Left ventricle myocardium superior (tissue), 1 donor: Measurements from ENCODE around the gene SFXN2. TPM values are rescaled to one million over a fixed set of nuclear protein-coding genes. Genes with fewer than 3 reads are reported as not detected.
A peak's percentile ranks its signal among the peaks of the same experiment; 100 is the strongest.
"Not testable (repeated sequence)": the region's sequence is repeated elsewhere in the genome, so short reads cannot be mapped to it uniquely, and the experiment has no call there.

Source experiments
- ATAC-seq: fragments of 200-7000 bp; cut with Tn5 transposase; one replicate; pipeline ENCODE4 v1.9.1; 2020; ENCODE audit warnings: mild to moderate bottlenecking, moderate library complexity
- DNase-seq: peaks from one replicate; pipeline ENCODE4 v3.0.0-alpha.2; 2020
- intact Hi-C: fragments of 100-400 bp; cut with micrococcal nuclease; formaldehyde crosslinking; loops from one replicate; pipeline ENCODE4 v1.11.0; 2022
- long read RNA-seq: library from polyadenylated mRNA; unstranded; transcript quantifications from one replicate; pipeline ENCODE4 v2.0.0, GENCODE V29; 2021
- total RNA-seq: library from RNA; stranded (reverse); fragmentation: NEBNext Ultra II Directional; extraction: Animal tissue kit (Norgen Biotek cat#: 25700); gene quantifications from one replicate; pipeline ENCODE4 v1.2.1, GENCODE V29; 2021
- donor health status: DM: no; HTN: yes; CAD: no; lungs with severe emphysema.

The SFXN2 gene, protein sequence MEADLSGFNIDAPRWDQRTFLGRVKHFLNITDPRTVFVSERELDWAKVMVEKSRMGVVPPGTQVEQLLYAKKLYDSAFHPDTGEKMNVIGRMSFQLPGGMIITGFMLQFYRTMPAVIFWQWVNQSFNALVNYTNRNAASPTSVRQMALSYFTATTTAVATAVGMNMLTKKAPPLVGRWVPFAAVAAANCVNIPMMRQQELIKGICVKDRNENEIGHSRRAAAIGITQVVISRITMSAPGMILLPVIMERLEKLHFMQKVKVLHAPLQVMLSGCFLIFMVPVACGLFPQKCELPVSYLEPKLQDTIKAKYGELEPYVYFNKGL
- total RNA-seq = 1.5 TPM
- long read RNA-seq, full-length matches to known transcripts = 1 of 3 reads
- long read RNA-seq, partial matches to known transcripts = 0 of 3 reads
- long read RNA-seq, other reads (novel, unspliced or antisense) = 2 of 3 reads

DNA sequence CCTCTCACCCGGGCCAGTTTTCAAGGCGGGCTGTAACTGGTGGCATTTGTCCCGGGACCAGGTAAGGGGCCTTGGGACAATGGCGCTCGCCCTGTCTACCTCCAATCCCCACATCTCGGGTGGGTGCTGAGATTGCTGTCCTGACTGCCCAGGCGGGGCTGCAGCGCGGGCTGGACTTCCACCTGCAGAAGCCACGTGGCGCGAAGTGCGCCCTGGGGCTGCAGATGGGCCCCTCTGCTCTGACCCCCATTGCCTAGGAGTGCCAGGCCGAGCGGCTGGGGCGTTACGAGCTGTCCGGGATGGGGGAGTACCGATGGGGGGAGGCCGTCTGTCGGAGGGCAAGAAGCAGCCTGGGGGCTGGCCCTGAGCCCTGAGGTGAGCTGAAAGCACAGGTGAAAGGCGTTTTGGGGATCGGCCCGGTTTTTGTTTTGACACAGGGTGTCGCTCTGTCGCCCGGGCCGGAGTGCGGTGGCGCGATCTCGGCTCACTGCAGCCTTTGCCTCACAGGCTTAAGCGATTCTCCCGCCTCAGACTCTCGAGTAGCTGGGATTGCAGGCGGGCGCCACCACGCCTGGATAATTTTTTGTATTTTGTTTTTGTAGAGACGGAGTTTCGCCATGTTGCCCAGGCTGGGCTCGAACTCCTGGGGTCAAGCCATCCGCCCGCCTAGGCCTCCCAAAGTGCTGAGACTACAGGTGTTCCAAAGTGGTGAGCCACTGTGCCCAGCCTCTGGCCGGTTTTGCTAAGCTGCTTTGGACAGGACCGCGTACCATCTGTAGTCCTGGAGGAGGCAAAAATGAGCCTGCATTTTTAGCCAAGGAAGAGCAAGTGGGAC is at the start of gene SFXN2:
Gene SFXN2, plus strand, starts transcription at position 16 of the 835 bp plus-strand sequence. CDS start 12,001 bp downstream, outside the sequence.
- intact Hi-C loops = no loop called here
- ATAC-seq = no peak
- DNase-seq = no peak

DNA sequence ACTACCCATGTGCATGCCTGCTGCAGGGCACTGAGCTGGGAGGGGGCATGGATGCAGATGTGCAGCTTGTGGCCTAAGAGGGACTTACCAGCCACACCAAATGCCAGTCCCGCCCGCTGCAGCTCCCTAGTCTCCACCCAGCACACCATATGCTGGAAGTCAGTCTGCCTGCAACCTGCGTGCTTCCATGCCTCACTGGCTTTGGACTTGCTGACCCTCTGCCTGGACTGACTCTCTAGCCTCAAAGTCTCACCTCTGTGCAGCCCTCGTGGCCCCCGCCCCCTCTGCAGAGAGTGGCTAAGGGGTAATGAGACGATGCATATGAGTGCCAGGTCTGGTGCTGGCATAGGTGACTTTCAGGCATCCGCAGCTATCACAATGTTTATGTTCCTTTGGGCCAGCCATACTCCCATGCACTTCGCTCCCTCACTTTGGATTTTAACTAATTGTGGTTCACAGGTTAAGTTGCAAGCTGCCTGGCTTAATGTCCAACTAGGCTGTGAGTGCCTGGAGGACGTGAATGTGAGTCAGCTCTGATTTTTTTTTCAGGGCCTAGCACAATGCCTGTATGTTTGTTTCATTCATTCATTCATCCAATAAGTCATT is 48.4 kb upstream of the SFXN2 start:
- intact Hi-C loops = no loop called here
- DNase-seq (no peak), ATAC-seq (no peak)

DNA sequence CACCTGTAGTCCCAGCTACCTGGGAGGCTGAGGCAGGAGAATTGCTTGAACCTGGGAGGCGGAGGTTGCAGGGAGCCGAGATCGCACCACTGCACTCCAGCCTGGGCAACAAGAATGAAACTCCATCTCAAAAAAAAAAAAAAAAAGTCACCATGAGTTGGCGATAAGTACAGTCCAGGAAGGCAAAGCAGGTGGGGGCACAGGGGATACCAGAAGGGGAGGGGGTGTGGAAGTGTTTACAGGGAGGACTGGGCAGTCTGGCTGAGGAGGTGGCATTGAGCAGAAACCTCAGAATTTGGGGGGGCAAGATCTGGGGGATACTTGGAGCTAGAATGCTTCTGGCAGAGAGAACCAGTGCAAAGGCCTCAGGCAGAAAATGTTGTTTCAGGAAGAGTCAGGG is 47.0 kb upstream of the SFXN2 start:
- ATAC-seq, DNase-seq, intact Hi-C loops: not testable (repeated sequence)

DNA sequence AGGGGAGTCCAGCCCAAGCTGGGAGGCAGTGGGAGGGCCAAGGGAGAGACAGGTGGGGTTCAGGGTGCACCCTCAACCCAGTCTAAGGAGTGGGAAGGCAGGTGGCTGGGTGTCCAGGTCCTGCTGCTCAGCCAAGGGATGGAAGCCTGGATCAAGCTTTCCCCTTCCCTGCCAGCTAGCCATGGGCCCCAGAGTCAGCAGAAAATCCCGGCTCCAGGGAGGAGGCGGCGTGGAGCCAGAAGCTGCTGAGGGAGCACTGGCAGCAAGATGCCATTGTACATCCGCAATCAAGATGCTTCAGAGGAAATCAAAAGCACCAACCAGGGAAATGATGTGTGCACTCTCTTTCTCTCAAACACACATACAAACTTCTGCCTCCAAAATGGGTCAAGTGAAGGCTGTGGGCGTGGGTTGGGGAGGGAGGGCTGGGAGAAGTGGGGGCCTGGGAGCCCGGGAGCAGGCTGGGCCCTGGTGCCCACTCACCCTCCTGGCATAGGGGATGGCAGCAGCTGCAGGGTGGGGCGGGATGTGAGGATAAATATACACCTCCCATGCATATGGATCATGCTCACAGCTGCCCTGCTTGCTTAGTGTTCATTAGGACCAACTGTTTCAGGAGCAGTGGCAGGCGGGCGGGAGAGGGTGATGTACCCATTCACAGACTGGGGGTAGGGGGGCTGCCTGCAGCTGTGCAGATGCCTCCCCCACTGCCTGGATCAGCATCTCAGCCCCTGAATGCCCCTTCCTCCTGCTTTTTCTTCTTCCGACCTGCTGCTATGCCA is 45.9 kb upstream of the SFXN2 start:
- ATAC-seq (no peak), DNase-seq (no peak)
- intact Hi-C loops = no loop called here

DNA sequence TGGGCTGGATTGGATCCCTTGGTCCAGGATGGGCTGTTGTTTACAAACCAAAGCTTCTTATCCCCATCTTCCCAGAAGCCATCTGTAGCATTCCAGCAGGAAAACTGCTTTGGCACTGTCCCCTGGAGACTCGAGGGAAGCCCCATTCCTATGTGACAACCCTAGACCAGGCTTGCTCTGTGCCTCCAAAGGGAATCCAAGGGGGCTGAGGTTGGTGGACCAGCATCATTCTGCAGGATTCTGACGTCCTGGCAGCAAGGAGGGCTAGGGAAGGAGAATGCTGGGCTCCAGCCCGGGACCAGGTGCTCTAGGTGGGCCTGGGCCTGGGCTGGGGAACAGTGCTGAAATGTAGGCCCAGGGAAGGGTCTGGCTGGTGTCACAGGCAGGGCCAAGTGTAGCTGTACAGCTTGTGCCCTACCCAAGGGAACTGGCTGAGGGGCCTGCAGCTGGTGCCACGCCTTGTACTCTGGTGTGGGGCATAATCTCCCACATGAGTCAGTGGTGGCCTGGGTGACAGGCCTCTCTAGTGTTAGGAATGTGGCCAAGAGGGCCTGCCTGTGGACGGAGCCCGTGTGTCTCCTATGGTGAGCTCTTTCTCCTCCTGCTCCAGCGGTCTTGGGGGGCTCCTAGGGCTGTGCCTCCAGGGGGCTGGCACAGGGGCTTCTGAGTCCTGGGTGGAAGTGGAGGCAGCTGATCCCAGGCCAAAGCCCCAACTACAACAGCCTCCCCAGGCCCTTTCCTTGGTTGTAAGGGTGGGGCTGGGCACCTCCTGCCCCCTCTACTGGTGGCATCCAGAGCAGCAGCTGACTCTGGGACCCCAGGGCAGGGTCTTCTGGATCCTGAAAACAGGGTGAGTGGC is 45.0 kb upstream of the SFXN2 start:
- DNase-seq = peak; percentile 77
- ATAC-seq = peak; percentile 82
- intact Hi-C loops = no loop called here

DNA sequence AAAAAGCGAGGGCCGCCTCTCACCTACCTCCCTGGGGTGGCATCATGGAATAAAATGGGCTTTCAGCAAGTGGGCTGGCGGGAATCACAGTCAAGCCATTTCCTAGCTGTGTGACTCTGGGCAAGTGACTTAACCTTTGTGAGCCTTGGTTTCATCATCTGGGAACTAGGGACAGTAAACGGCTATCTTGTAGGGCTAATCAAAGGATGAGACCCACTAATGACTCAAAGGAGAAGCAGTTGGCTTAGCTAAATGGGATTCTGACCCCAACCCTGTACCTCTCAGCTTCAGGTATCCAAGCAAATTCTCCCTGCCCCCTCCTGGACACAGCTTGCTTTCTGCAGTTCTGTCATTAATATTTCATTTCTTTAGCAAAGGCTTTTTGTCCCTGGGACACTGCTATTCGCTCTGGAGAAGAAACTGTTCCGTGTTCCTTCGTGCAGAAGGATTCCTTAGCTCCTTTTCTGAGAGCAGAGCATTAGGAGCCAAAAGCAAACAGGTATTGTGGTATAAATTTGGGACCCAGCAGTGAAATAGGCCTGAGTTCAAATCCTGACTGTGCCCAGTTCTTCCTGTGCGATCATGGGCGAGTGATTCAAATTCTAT is 44.3 kb upstream of the SFXN2 start:
- no peak for DNase-seq
- intact Hi-C loops = no loop called here
- no peak for ATAC-seq

DNA sequence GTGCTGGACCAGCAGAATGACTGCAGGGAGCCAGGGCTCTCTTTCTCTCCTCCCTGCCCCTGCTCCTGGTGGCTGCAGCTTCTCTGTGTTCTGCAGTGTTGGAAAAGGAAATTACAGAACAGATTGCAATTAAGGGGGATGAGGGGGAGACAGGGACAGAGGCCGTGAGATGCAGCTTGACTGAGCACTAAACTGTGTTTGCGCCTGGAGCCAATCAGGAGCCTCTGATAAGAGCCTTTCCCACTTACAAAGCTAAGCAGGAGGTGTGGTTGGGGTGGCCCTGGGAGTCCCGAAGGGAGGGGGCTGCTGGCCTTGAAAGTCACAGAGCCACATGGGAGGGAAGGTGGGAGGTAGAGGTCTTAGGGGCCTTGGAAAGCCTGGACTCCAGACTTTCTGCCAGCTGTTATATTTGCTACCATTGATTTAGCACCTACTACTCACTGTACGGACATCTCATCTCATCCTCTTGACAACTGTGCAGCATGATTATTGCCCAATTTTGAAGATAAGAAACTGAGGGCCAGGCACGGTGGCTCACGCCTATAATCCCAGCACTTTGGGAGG is 43.5 kb upstream of the SFXN2 start:
- ATAC-seq (no peak), DNase-seq (no peak)
- intact Hi-C loops = no loop called here

DNA sequence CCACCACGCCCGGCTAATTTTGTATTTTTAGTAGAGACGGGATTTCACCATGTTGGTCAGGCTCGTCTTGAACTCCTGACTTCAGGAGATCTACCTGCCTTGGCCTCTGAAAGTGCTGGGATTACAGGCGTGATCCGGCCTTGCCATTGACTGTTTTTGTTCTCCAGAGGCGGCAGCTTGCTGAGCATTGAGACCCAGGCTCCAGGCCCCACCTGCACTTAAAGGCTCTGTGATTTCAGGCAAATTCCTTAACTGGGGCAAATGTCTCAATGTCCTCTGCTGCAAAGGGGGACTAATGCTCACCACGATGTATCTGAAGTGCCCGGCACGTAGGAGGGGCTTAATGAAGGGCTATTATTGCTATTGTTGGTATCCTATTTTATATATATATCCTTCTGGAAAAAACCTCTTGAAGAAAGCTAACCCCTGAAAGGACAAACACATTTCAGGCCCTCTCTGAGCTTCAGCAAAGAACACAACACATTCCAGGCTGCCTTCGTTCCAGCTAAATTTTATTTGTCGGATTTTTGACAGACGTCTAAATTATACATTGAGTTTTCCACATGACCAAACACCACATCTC is 41.1 kb upstream of the SFXN2 start:
- intact Hi-C loops = no loop called here
- ATAC-seq = no peak
- DNase-seq = no peak

DNA sequence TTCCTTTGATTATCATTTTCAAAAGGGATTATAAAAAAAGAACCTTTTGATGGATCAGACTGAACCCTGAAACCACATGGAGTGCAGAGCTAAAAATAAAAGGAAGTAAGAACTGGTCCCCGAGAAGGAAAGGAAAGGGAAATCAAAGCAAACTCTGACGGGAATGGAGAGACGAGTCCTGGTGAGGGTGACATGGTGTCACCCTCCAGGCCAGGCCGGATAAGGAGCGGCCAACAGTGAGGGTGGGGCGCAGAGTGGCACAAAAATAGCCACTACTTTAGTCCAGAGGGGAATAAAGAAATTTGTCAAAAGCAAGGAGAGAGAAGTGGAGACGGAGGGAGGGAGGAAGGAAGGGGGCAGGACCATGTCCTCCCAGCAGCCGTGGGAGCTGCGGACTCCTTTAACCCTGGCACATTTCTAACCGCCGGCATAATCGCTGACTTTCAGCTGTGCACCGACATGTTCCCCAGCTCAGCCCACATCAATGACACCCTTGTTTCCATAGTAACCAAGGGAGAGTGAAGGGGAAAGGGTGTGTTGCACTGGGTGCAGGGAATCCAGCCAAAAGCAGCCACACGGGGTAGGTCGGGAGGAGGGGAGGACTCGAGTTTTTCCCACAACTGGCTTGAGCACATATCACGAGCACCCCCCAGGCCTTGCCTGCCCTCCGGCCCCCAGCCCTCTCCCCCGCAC is 40.5 kb upstream of the SFXN2 start:
- ATAC-seq (peak; percentile 69), DNase-seq (peak; percentile 71)
- intact Hi-C loops = no loop called here

DNA sequence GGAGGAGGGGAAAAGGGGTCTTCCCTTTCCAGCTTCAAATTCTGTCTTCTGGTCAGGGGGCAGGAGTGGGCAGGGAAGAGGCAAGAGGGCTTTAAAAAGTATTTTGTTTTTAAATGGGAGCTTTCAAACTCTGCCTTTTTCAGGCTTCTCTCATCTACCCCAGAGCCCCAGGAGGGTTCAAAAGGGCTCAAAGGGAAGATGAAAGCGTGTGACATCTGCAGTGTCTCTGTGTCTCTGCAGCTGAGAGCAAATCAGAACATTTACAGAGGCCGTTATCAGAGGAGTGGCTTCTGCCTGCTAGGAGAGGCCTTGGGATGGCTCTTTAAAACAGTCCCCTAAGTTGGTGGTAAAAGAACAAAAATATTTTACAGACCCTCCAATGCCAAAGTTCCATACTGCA is 39.9 kb upstream of the SFXN2 start:
- ATAC-seq = peak; percentile 25

DNA sequence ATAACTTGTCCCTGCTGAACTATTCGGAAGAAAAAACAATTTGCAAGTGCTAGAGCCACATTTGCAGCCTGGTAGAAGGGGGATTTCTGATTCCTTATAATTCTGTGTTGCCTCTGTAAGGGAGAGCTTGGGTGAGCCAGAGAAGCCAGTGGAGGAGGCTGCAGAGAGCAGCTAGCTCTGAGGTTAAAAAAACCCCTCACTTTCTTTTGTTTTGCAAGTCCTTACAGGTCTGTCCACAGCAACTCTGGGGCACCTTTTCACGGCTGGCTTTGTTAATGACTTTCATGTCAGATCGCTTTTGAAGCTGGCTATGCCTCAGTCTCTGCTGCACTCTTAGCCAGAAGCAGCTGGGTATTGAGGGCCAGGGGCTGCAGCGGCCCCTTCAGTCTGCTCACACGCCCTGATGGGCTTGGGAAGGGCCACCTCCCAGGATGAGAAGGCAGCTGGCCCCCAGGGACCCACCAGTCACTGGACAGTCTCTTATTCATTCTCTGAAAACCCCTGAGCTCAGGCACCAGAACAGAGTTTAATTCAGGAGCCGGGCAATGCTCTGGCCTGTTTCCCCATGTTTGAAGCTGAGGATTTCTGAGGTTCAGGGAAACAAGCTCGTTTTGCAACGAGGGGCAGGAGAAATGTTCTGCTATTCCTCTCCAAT is 39.3 kb upstream of the SFXN2 start:
- DNase-seq (no peak), ATAC-seq (no peak)
- intact Hi-C loops = no loop called here

More for the DNA sequence above, 39.9 kb upstream of the SFXN2 start:
- intact Hi-C loops = no loop called here
- DNase-seq = no peak

DNA sequence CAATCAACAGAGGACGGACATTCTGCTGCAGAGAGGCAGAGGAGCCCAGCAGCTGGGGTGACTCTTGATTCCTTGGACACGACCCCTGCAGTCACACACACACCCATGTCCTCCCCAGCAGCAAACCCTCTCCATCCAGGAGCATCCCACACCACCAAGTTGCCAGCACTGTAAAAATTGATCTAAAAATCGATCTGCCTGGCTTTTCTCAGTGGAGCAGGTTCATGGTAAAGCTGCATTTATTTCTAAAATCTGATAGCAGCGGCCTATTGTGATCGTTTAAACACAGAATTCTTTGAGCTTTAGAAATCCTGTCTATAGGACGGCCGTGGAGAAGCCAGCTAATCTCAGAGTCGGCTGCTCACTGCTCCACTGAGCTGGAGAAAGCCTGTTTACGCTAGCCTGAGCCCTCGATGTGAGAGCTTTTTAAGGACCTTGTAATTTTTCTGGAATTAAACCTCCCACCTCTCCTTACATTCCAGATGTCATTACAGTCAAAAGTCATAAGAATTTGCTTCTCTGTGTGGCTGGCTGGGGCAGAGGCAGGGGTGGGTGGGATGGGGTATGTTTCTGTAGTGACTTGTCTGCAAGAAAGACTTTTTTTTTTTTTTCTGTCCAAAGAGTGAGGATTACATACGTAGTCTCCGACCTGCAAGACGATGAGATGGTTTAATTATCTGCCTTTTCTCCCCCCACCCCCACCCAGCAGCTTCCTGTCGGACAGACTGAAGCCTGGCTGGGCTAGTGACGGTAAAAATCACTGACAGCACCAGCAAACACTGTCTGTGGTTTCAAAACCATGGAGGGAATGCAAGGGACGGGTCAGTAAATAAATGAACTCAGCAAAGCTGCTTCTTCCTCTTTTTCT is 38.5 kb upstream of the SFXN2 start:
- ATAC-seq (no peak), DNase-seq (no peak)
- intact Hi-C loops = no loop called here

DNA sequence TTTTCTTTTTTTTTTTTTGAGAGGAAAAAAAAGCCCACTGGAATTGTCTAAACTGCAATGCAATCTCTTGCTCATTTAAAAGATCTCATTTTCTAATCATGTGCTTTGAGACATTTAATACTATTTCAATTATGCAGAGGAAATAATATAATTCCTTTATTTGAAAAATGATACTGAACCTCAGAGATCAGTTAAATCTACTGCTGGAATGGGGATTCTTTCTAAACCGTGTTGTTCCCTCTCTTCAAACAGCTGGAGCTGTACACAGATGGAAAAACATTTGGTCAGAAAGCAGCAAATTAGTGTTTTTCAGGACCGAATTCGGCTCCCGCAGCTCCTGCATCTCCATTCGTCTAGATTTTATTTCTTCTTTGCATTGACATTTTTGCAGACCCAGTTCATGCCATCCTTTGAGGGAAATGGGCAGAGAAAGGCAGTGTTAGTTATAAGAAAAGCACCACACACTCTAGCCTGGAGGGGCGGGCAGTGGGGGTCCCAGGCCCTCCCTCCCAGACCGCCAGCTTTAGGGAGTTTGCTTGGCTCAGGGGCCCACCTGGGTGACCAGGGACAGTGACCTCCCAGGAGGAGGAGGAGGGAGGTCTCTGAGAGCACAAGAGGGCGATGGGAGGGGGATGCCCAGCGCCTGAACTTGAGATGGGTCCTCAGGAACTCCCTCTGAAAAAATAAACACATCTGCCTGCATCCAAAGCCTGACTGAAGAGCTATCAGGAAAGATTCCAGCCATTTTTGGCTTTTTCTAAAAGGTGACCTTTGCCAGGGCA is 37.7 kb upstream of the SFXN2 start:
- no peak for ATAC-seq

DNA sequence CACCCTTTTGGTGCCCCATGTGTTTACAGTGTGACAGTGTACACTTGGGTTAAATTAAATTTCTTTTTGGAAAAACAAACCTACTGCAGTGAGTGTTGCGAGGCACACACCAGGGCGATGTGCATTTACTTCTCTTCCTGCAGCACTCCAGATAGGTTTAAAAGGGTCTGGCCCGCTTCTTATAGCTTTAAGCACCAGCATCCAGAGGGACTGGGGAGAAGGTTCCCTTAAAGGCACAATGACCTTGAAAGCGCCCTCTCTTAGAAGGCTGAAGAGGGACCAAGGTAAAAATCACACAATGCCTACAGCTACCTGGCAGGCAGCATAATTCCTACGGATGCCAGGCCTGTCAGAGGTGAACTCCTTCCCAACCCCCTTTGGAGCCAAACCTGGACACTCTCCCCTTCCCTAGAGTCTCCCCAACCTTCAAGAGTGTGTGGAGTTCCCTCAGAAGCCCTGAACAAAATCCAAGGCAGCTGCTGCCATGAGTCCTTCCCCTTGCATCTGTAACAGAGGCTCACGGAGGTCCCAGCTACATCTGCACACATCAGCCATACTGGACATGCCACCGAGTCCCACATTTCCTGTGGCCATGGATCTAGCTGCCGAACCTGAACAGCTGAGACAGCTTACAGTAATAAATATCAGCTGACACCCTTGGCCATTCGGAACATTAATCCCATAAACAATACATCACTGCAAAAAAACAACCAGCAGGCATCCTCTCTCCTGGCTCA is 36.9 kb upstream of the SFXN2 start:
- intact Hi-C loops = no loop called here
- no peak for ATAC-seq
- DNase-seq = no peak

More for the DNA sequence above, 37.7 kb upstream of the SFXN2 start:
- no peak for DNase-seq
- intact Hi-C loops = no loop called here
